NCI-H446 (cell line): Measurements from ENCODE around the gene LDB3.
"Not testable (repeated sequence)": the region's sequence is repeated elsewhere in the genome, so short reads cannot be mapped to it uniquely, and the experiment has no call there.

Source experiments
- DNase-seq, 2 experiments: peaks; one replicate each; lab custom pipeline; 2025; lab: John Stamatoyannopoulos, UW

The LDB3 gene

DNA sequence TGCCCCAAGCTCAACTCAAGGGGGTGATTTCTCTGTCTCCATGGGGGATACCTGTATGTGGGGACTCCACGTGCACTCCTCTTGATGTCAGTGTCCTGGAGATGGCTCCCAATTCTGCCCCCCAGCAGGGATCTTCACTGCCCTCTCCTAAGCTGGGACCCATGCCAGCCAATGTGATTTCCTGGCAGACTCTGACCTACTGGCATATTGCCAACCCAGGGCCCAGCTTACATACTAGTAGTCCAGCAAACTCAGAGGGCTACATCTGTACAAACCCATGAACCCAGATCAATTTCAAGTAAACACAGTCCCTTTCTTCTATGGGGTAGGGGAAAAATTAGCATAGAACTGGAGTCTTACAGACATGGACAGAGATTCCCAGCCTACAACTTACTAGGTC lies 61.9 kb downstream of the LDB3 start:
- DNase-seq, result no peak

- no peak for DNase-seq
Measured at GRCh38 chr10:86732771-86733170, 64.5 kb downstream of the LDB3 start.

- DNase-seq, result no peak
Measured at GRCh38 chr10:86733260-86733671, 65.0 kb downstream of the LDB3 start.

DNA sequence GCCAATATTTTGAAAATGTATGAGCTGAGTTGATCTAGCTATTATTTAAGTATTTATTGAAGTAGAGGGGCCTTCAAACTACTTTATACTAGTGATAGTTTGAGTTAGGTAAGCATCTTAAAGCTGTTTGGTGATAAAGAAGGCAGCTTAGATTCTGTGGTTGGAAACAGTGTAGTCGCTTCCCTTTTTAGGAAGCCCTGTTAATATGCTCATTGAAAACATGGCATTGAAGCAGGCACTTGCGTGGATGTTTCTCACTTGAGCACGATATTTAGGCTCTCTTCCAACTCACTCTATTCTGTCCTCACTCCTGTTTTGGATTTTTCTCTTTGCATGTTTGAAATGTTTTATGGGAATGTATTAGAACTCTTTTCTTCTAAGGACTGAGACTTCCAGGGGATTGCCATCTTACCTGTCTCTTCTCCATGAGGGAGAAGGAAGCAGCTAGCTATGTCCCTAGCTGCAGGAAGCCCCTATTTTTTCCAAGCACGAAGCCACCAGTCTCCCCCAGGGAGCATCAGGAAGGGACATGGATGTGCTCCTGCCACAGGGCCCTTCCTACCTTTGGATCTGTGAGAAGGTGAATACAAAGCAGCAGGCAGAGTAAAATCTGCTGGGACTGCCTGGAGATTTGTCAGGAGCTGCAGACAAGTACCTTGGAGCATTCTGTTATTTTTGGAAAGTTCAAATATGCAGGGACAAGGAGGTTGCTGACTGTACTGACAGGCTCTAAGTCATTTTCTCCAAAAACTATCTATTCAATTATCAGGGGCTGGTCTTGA lies 66.1 kb downstream of the LDB3 start:
- no peak for DNase-seq

GRCh38 chr10:86735278-86735677 lies 67.0 kb downstream of the LDB3 start:
- DNase-seq, result not testable (repeated sequence)

- no peak for DNase-seq
Measured at GRCh38 chr10:86742230-86742629, 73.9 kb downstream of the LDB3 start.

GRCh38 chr10:86744067-86744725 lies 75.9 kb downstream of the LDB3 start:
- DNase-seq, result no peak

GRCh38 chr10:86747796-86748581 lies 79.7 kb downstream of the LDB3 start:
- DNase-seq, result no peak

DNA sequence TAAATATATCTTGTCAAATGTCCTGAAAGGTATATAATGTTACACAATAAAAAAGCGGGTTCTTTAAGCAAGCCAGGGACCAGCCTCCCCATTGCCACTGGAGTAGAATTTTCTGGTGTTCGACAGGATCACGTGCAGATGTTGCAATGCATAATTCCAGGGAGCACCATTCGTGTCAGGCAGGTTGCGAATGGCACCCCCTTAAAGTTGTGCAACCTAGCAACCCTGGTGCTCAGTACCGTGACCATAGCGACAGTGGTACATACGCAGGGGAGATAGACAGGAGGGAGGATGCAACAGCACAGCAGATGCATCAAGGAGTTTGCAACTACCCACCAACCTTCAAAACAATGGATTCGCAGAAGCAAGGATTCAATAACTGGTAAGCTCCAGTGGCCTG lies 81.5 kb downstream of the LDB3 start:
- no peak for DNase-seq

- no peak for DNase-seq
Measured at GRCh38 chr10:86751477-86751876, 83.2 kb downstream of the LDB3 start.

- no peak for DNase-seq
Measured at GRCh38 chr10:86752311-86752710, 84.0 kb downstream of the LDB3 start.

DNA sequence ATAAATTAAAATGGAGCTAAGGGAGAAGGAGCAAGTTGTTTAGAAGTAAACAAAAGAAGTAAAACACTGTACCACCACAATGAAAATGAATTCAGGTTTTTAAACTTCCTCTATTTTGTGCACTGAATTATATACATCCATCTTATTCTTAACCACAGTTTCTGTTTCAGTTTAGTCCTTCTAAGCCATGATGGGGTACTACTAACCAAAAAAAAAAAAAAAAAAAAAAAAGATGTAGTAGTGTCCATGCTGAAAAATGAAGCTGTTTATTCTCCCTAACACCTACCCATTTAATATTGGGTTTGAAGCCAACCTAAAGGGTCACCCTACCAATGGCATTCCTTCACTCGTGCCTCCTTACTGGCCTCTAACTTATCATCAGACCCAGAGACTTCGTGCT lies 84.7 kb downstream of the LDB3 start:
- no peak for DNase-seq

- DNase-seq, result no peak
Measured at GRCh38 chr10:86753638-86754434, 85.5 kb downstream of the LDB3 start.

DNA sequence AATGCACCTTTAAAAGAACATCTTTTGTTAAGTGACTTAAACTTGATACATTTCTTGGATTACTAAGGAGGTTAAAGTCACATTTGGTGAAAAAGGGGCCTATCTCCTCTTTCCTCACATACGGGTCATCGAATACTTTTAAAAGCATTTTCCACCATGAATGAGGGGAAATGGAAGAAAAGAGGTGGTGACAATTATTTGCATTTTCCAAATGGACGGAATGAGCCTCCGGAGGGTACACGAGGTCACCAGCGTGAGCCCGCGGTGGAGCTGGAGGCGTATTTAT lies 87.1 kb downstream of the LDB3 start:
- no peak for DNase-seq

- DNase-seq, result peak; percentile 68 to 93
Measured at GRCh38 chr10:86755740-86756510, 87.6 kb downstream of the LDB3 start.

DNA sequence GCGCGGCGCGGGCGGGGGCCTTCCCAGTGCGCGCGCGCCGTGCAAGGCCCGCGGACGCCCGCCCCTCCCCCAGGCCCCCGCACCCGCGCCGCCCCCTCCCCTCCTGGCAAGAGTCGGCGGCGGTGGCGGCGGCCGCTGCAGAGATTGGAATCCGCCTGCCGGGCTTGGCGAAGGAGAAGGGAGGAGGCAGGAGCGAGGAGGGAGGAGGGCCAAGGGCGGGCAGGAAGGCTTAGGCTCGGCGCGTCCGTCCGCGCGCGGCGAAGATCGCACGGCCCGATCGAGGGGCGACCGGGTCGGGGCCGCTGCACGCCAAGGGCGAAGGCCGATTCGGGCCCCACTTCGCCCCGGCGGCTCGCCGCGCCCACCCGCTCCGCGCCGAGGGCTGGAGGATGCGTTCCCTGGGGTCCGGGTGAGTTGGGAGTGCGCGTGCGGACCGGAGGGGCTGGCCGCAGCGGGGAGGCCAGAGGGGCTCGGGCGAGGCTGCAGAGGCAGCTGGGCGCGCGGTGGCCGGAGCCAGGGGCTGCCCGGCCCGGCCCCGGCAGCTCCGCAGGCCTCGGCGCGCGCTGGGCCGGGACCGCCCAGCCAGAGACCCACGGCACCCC lies 88.3 kb downstream of the LDB3 start, which contains the start of gene BMPR1A:
Gene BMPR1A (plus strand): TSS at position 109 of the 602 bp plus-strand sequence. CDS start 119,400 bp downstream, outside the sequence.
- no peak for DNase-seq

DNA sequence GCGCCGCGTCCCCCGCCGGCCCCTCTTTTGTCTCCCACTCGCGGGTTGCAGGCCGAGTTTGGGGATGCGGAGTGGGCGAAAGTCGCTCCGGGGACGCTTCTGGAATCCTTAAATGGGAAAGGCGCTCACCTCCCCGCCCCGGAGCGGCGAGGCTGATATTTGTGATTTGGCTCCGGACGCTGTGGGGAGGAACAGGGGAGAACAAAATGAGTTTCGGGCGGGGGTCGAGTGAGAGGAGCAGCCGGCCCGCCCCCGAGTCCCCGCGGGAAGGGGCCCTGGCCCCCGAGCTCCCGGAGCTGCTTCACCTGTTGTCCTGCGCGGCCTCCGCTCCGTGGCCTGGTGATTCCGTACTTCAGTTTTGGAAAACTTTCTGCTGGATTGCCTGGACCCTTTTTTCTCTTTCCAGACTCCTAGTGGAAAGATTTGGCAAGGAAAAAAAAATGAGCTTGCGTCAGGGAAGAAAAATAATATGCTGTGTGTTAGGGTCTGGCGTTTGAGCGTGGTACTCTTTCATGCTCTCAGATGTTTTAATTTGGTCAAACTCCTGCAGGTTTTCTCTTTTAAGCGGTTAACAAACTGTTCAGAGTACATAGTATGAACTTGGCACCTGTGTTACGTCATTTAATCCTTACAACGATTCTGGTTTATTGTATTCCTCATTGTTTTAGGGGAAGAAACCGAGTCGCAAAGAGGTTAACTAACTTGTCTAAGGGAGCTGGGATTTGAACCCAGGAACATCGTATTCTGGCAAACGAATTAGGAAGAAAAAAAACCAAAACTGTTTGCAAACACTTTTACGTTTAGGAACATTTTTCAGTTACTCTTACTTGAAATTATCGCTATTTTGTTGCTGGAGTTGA lies 89.0 kb downstream of the LDB3 start:
- DNase-seq, result peak in 1 of 2 experiments; percentile 41

- DNase-seq, result no peak
Measured at GRCh38 chr10:86758189-86759072, 90.1 kb downstream of the LDB3 start.
